Fibroblast of skin of left biceps (primary cell): ENCODE results near the gene PSMD1.
A peak's percentile ranks its signal among the peaks of the same experiment; 100 is the strongest.
"Not testable (repeated sequence)": the region's sequence is repeated elsewhere in the genome, so short reads cannot be mapped to it uniquely, and the experiment has no call there.

Experiments
- DNase-seq, 2 experiments: peaks; one replicate each; pipeline ENCODE4 v3.0.0-alpha.2; 2013; ENCODE audit warnings: low read depth in 2 of 2

PSMD1 gene

DNA sequence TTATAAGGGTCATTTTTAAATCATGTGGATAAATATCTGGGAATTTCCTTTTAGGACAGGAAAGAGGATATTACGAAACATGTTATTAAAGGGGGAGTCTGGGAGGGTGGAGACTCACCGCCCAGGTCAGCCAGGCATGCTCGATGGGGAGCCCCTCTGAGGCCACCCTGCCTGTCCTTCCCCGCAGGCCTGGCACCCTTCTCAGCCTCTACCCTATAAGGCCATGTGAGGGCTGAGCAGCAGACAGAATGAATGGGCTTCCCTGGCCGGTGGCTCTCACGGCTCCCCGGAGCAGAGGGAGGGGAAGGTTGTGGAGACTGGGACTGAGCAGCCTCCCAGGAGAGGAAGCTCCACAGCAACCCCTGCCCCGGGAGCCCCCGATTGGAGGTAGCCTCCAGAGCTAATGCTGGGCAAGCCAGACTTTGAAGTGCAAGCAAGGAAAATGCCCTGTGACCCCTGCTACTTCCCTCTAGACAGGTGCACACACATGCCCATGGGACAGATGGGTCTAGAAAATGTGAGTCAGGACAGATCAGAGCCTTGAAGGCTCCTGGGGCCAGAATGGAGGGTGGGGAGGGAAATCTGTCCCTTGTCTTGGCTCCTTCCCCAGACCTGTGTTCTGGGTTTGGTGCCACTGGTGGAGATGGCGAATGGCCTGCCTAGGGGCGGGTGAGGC lies 128.5 kb downstream of the PSMD1 start:
- DNase-seq, result no peak

DNA sequence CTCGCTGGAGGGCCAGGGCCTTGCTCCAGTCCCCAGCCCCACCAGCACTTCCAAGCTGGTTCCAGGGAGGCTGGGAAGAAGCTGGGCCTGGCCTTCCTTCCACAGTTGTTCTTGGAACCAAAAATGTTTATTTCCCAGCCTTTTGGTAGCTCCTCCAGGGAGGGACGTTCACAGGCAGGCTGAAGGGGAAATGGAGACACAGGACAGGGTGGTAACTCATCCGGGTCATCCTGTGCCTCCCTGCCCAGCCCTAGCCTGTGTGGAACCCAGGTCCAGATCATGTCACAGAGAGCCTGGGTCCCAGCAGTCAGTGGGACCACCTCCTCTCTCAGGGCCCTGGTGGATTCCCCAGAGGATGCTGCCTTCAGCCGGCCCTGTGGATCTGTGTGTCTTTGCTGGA lies 129.2 kb downstream of the PSMD1 start:
- no peak for DNase-seq

DNA sequence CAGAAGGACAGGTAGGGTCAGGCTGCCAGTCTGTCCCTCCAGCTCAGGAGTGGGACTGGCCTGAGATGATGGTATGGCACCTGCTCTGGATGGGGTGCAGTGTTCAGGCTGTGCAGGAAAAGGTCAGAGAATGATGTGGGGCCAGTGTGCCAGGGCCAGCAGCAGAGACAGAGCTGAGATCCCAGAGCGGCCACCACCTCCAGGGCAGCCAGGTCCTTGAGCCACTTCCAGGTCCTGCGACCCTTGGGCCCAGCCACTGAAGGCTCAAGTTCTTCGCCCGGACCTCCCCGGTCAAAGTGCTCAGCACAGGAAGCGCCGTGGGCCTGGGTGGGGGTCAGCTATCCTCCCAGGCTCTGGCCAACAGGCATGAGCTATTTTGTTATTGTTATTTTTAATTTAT lies 129.7 kb downstream of the PSMD1 start:
- DNase-seq, result no peak

DNA sequence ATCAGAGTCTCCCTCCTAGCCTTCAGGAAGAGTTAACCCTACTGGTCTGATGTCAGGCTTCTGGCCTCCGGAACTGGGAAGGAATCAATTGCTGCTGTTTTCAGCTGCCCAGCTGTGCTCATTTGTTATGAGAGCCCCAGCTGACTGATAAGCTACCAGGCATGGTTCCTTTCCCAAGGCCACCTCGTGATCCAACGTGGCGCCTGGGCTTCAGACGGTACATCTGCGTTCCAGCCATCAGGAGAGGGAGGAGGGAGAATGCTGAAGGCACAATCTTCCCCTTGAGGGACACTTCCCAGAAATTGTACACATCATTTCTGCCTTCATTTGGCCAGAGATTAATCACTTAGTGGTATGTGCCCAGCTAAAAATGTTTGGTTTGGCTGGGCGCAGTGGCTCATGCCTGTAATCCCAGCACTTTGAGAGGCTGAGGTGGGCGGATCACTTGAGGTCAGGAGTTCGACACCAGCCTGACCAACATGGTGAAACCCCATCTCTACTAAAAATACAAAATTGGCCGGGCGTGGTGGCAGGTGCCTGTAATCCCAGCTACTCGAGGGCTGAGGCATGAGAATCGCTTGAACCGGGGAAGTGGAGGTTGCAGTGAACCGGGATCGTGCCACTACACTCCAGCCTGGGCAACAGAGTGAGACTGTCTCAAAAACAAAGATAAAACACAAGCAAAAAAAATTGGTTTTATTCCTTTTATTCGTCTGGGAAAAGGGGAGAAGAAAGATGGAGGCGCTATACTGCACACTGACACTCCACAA lies 131.3 kb downstream of the PSMD1 start:
- no peak for DNase-seq

DNA sequence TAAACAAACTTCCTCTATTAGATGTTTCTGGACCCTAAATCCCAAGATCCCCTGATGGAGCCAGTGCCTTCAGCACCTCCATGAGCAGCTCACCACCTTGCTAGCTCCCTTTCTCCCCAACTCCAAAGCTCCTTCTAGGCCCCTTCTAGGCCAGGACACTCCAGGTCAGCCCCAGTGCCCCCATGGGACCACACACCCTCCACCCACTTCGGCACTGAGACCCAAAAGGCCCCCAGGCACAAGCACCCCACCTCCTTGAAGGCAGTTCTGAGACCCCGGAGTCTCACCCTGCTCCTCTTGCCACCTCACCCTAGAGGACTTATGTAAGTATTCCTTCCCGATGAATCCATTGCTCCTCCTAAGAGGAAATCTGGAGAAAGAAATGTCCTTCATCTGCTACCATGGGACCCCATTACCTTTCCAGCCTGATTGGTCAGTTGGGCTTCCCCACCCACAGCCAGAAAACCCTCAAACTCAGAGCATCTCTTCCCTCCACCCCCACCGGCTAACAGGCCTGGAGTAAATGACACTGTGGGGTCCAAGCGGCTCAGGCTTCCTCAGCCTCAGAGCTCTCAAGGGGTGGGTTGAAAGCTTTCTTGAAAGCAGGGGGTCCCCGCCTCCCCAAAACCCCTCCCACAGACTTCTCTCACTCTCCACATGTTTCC lies 132.0 kb downstream of the PSMD1 start:
- no peak for DNase-seq

DNA sequence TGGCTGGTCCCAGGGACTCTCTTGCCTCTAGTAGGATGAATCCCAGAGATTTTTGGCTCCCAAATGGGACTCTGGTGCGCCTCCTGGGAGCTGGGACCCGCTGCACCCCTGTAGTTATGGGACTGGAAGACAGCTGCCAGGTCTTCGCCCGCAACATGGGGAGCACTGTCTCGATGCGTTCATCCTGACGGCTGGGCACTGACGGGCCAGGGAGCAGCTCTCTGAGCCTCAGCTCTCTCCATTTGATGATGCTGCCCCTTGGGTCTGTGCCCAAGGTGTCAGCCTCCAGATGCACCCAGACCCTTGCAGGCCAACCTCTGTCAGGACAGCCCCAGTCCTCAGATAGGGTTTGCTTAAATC lies 132.5 kb downstream of the PSMD1 start:
- no peak for DNase-seq

DNA sequence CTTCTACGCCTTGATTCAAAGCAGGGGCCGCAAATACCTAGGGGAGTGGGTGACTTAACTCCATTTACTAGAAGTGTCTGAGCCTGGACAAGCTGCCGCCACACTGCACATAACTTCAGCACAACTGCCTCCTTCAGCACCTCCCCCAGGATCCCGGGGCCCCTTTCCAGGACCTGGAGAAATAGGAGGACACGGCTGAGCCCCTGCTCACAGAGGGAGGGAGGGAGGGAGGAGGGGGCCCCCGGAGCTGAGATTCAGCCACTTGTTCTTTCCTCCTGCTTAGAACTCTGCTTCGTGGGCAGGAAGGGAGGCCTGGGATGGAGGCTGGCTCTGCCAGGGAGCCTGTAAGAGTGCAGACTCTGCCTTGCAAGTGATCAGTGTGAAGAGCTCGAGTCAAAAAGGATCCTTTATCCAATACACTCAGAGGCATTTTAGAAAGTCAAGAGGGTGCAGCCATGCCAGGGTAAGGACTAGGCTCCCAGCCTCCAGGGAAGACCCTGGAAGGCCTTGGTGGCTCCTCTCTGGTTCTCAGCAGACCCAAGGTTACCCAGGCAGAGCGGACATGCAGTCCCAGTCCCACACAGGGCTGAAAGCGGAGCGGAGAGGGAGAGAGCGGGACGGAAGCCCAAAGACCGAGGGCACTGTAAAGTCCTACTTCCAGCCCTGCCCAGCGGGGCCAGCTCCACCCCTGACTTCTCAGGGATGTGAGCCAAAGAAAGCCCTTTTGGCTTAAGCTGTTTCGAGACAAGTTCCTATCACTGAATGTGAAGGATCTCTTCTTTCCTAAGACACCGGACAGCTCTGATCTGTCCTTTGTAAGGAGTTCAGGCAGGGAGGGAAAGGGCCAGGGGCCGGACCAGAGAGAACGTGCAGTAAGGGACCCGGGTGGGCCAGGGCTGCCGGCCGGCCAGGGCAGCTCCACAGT lies 133.2 kb downstream of the PSMD1 start:
- no peak for DNase-seq

DNA sequence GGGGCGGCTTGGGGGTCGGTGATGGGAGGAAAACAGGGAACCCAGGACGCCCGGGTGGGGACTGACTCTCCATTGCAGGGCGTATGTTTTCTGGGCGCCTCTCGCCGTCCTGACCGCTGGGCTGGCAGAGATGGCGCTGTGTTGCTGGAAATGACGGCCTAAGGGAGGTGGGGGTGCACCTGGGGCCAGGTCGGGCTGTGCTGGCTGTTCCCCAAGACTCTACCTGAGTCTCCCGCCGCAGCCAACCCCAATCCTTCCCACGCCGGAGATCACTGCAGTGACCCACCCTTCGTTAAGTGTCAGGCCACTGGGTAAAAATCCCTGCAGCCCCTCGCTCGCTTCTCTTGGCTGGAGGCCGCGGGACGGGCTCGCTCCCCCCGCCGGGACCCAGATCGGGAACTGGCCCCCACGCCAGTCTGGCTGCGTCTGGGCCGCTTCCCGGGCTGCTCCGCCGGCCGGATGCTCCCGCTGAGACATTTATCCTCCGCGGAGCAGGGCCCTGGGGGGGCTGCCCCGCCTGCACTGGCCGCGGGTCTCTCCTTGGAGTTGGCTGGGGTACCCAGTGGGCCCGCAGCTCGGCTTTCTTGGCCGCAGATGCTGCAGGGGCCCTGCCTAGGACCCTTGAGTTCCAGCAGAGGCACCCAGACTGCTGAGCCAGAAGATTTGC lies 134.0 kb downstream of the PSMD1 start:
- no peak for DNase-seq

DNA sequence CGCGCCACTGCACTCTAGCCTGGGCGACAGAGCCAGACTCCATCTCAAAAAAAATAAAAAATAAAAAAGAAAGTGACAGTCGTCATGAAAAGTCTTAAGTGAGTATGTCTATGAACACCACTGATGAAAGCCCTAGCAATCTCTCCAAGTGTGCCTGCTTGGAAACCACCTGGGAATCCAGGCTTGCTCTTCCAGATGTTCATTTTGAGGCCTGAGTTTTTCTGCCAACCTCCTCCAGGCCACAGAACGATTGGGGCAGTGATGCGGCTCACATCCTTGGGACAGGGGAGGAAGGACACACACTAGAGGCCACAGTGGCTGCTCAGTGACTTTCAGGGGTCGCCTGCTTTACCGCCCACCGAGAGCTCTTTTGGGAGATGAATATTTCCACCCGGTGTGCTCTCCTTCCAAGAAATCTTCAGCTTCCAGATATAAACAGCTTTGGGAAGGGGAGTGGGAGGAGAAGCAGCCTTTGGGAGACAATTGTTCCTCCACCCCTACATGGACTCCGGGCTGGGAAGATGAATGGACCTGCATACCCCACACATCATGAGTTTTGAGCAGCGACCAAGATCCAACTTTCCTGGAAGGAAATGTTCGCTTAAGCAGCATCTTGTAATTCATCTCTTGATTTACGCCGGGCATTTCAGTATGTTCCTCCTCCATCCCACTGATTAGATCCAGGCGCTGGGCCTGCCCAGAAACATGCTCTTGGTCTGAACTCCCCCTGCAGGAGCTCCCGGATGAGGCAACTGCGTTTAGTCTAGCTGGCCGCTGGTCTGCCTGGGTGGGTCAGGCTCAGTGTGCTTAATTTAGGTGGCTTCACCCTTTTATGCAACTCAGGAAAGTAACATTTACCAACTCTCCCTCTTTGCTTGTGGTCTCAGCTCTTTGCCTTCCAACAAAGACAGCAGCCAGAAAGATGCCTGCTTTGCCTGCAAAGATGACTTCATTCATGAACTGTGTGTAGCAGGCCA lies 135.5 kb downstream of the PSMD1 start:
- peak; percentile 74 to 75 for DNase-seq

DNA sequence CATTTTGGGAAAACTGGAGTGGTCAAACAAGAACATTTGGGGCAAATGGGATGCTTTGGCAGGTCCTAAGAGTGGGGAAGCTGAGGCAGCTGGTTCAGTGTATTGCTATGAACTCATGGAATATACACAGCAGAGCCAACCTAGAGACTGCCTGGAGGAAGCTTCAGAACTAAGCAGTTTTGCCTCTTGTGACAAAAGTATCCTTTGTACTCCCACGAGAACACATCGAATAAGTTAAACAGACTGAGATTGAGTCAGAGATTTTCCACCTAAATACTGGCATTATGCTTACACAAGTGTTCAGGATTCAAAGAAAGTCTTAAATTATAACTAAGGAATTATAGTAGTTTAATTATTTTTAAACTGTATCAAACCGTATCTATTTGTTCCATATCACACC lies 136.5 kb downstream of the PSMD1 start:
- no peak for DNase-seq

DNA sequence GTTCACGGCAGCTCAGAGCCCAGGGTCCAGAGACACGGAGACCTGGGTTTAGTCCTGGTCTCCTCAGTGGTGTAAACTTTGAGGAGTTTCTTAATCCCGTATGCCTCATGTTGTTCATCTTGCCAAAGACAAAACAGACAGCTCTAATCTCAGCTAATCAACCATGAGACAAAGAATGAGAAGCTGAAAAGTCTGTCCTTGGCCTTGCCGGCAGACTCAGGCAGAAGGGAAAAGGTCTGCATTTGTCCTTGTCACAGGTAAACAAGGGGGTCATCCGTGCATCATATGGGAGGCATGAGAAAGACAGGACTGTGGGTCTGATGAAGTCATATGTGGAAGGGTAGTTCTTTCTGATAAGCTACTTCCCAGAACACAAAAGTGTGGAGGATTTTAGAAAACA lies 139.9 kb downstream of the PSMD1 start:
- no peak for DNase-seq

DNA sequence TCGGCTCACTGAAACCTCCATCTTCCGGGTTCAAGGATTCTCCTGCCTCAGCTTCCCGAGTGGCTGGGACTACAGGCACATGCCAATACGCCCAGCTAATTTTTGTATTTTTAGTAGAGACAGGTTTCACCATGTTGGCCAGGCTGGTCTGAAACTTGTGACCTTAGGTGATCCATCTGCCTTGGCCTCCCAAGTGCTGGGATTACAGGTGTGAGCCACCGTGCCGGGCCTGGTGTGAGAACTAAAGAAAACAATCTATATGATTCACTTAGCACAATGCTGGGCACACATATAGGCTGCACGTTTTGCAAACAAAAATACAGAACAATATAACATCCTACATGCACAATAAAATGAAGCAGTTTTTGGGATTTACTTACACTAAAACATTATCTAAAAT lies 140.5 kb downstream of the PSMD1 start:
- not testable (repeated sequence) for DNase-seq

DNA sequence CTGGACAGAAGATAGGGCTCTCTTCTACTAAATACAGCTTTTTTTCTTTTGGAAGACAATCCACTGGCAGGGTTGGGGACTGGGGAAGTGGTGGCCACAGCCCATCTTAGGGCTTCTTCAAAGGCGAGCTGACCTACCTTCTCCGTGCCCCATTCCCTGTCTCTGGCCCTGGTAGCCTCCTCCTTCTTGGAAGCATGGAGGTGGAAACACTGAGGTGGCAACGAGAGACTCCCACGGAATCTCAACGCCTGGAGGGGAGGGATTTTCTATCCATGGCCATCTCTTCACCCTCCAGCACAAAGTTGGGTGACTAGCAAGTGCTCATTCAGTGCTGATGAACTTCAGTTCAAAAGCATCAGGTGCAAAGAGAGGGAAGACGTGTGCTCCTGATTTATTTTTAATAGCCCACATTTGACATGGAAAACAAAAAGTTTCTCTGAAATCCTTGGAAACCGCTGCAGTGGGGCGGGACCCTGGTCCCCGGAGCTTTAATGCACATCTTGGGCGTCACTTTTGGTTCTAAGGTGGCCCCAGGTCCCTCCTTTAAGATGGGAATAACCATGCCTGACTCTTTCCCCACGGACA lies 141.1 kb downstream of the PSMD1 start:
- DNase-seq, result no peak

DNA sequence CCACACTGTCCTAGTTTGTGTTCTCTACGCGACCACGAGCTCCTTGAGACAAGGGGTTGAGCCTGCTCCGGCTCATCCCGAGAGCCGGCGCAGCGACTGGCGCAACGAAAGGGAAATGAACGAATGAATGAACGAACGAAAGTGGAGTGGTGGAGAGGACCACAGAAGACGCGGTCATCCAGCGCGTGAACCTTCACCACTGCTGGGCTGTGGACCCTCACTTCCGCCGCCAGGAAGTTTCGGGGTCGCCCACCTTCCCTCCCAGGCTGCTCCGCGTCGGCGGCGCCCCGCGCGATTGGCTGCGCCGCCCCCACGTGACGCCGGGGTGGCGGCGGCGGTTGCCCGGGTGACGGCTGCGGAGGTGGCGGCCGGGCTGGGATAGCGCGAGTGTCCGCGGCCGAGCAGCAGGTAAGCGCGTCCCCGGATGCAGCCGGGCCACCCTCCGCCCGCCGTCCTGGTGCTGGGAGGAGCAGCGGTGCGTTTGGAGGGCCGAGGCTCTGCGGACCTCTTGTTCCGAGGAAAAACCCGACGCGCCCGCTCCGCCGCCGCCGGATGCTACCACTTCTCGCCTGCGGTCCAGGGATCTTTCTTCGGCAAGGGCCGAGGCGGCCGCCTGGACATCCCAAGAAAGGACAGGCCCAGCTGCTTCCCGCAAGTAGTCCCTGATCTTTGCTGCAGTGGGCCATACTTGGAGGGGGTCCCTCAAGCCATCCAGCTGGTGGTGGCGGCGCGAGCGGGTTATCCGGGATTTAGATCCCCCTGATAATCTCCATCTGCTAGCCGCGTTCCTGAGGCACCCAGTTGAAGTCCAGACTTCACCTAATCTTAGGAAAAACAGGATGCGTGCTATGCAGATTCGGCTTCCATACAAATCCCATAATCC lies 141.9 kb downstream of the PSMD1 start, which contains the start of gene ARMC9:
Gene ARMC9, plus strand, starts transcription at position 341 of the 883 bp plus-strand sequence. CDS start 7,608 bp downstream, outside the sequence.
- DNase-seq, result no peak

DNA sequence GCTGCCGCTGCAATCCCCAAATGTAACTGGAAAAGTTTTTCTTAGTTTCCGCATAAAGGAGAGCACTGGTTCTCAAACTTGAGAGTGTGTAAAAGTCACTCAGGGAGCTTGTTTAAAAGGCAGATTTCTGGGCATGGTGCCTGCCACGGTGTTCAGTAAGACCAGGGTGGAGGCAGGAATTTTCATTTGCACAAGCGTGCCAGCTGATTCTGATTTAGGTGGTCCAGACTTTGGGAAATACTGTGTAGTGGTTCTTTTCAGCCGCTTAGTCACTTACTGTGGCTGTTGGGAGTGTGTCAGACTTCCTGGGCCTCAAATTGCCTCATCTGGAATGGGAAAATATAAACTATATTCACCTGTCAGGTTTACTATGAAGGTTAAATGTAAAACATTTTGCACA lies 142.6 kb downstream of the PSMD1 start:
- no peak for DNase-seq

DNA sequence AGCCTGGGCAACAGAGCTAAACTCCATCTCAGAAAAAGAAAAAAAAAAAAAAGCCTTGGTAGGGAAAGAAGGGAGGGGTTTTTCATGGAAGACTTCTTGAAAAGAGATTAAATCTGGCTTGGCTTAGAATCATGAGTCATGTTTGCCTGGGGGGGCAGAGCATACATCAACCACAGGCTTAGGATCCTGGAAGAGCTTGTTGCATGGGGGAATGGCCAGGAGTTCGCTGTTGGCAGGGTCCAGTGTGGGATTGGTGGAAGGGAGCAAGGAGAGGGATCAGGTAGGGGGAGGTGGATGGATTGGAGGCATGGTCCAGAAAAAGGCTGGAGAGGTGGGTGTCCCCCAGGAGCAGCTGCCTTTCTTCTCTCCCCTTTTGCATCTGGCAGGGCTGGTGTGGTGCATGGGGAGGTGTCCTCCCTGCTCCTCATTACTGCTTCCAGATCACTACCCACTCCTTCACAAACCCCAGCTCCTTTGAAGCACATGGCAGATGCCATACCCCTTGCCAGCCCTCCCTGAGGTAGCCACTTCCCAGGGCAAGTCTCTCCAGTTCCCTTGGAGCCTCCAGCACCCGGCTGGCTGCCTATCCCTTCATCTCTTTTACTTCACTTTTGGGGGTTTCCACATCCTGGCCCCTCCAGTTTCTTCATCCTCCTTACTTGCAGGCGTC lies 144.3 kb downstream of the PSMD1 start:
- DNase-seq, result no peak

DNA sequence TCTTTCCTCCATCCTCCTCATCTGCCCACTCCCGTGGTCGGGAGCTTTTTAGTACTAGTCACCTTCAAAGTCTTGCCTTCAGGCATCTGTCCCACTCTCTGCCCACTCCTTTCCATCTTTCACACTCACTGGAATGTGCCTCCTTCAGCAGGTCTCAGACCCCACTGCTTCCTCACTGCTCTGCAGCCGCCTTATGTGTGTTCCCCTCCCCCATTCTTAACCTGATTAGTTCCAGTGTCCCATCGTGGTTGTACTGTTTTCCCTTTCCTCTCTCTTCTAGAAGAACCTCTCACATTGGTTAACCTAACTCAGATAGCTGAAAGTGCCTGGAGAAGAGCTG lies 144.8 kb downstream of the PSMD1 start:
- DNase-seq, result no peak

DNA sequence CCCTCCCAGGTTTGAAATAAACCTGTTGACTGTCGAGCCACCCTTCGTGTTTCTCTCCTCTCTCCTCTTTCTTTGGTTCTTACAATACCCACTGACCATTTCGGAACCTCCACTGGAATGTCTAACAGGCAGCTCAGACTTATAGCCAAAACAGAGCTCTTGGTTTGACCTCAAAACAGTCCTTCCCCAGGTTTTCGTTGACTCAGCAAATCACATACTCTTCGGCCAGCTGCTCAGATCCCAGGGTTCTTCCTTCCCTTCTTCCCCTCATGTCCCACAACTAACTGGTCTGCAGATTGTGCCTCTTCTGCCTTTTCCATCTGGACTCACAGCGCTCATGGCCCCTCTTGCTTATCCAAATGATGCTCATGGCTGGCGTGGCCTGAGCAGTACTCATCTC lies 146.4 kb downstream of the PSMD1 start:
- no peak for DNase-seq
